Ovary (tissue), 9 donors: ENCODE data around the gene RD3L. TPM values are rescaled to one million over a fixed set of nuclear protein-coding genes. Genes with fewer than 3 reads are reported as not detected.
"Not testable (repeated sequence)": the region's sequence is repeated elsewhere in the genome, so short reads cannot be mapped to it uniquely, and the experiment has no call there.

Source experiments
- DNase-seq, 5 donors: peaks; one replicate each; pipeline ENCODE4 v3.0.0-alpha.2; 2019 to 2020
- H3K27ac ChIP-seq, 2 donors: fragments of 200-600 bp; one replicate each; pipeline versions ENCODE4 v1.5.1 to v1.8.0; 2019 to 2022
- H3K27me3 ChIP-seq: fragments of 200-600 bp; one replicate; pipeline ENCODE4 v1.8.0; 2022
- H3K36me3 ChIP-seq: fragments of 200-600 bp; sonication (generic); one replicate; pipeline ENCODE4 v1.5.1; 2019
- H3K4me1 ChIP-seq: one replicate; pipeline ENCODE4 v1.8.1; 2013; ENCODE audit warnings: mild to moderate bottlenecking, moderate library complexity; ENCODE audit not compliant: insufficient read depth
- H3K4me3 ChIP-seq: fragments of 200-600 bp; sonication (generic); one replicate; pipeline ENCODE4 v1.5.1; 2017
- H3K9me3 ChIP-seq, 2 donors: fragments of 200-600 bp in 1 of 2; sonication (generic) in 1 of 2; one replicate each; pipeline versions ENCODE4 v1.5.1 to v1.8.1; 2013 to 2019; ENCODE audit warnings: mild to moderate bottlenecking in 1 of 2, moderate library complexity in 1 of 2
- EP300 ChIP-seq: sonication (generic); formaldehyde crosslinking; IDR thresholded peaks from one replicate; pipeline ENCODE4 v1.6.1; 2017; ENCODE audit warnings: antibody characterized with exemption
- POLR2A ChIP-seq: fragments of 450-650 bp; IDR thresholded peaks from one replicate; pipeline ENCODE4 v1.6.1; 2017; ENCODE audit warnings: antibody characterized with exemption, mild to moderate bottlenecking, moderate library complexity
- WGBS, 3 donors: extraction: QIAGEN DNeasy Blood & Tissue Kit in 1 of 3; methylation state at CpG; one replicate each; pipeline versions ENCODE4 v1.1.5 to v1.1.7; 2013 to 2017; 5-methylcytosine and 5-hydroxymethylcytosine counted together
- intact Hi-C, 4 donors: fragments of 100-400 bp; cut with DNase I; formaldehyde crosslinking; loops; one replicate each; pipeline versions ENCODE4 v1.11.0 to v1.15.1; 2022 to 2023
- polyA plus RNA-seq, 2 donors: library from polyadenylated mRNA; stranded (reverse); fragments of 200-250 nt in 1 of 2; fragments of 350-450 nt in 1 of 2; fragmentation: Illumina TruSeq in 1 of 2; extraction: RNeasy Lipid Tissue Mini Kit (QIAGEN cat#74804) in 1 of 2; gene quantifications; one replicate each; pipeline ENCODE4 v1.2.3, GENCODE V29; 2013 to 2014
- total RNA-seq, 7 donors: library from RNA; depleted of rRNA in 2 of 7; stranded (reverse); fragments of >200 nt in 2 of 7; fragmentation: NEBNext Ultra II Directional in 3 of 7; extraction: Animal tissue kit (Norgen Biotek cat#: 25700) in 3 of 7; gene quantifications; one replicate each; pipeline versions ENCODE4 v1.1.0 to v1.2.4, GENCODE V29; 2016 to 2023
- TF ChIP-seq, protein P1 (sequence below), 3 donors: fragments of 450-650 bp in 2 of 3; fragments of 200-600 bp in 1 of 3; IDR thresholded peaks; one replicate each; pipeline versions ENCODE4 v1.5.1 to v1.8.0; 2016 to 2022; ENCODE audit warnings: antibody characterized with exemption in 3 of 3, mild to moderate bottlenecking in 1 of 3
- donor health status: DM: no; HTN: no; CAD: no; lungs with moderate emphysema.
- donor health status: DM: no; HTN: no; CAD: no.
- donor health status: Bipolar disorder and iron deficiency.
- donor health status: DM: yes; HTN: yes; CAD: no.
- donor health status: DM: no; HTN: no; CAD: no.
- donor health status: DM: yes; HTN: yes; CAD: no.

The RD3L gene
- total and polyA plus RNA-seq, 9 donors: not detected

GRCh38 chr14:103925316-103925715 is 17.0 kb downstream of the RD3L start:
- intact Hi-C loops: no loop called here
- 79 to 81% (median 79%) methylated on average over 5 of the region's 5 CpGs for WGBS, 3 donors
- TF ChIP-seq, protein P1, sequence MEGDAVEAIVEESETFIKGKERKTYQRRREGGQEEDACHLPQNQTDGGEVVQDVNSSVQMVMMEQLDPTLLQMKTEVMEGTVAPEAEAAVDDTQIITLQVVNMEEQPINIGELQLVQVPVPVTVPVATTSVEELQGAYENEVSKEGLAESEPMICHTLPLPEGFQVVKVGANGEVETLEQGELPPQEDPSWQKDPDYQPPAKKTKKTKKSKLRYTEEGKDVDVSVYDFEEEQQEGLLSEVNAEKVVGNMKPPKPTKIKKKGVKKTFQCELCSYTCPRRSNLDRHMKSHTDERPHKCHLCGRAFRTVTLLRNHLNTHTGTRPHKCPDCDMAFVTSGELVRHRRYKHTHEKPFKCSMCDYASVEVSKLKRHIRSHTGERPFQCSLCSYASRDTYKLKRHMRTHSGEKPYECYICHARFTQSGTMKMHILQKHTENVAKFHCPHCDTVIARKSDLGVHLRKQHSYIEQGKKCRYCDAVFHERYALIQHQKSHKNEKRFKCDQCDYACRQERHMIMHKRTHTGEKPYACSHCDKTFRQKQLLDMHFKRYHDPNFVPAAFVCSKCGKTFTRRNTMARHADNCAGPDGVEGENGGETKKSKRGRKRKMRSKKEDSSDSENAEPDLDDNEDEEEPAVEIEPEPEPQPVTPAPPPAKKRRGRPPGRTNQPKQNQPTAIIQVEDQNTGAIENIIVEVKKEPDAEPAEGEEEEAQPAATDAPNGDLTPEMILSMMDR (IDR thresholded peaks at IDR 0.05): no peak
- TF ChIP-seq POLR2A (no peak), EP300 (no peak)
- H3K4me3 ChIP-seq: no peak overlapping the region
- no peaks in the 10 kb centered on the region for H3K36me3 ChIP-seq
- peaks cover 3% of the 10 kb centered on the region for H3K4me1 ChIP-seq
- no peak overlapping the region for H3K27ac ChIP-seq
- no peak for DNase-seq
- H3K9me3 ChIP-seq: no peaks in the 10 kb centered on the region
- H3K27me3 ChIP-seq: no peaks in the 10 kb centered on the region

DNA sequence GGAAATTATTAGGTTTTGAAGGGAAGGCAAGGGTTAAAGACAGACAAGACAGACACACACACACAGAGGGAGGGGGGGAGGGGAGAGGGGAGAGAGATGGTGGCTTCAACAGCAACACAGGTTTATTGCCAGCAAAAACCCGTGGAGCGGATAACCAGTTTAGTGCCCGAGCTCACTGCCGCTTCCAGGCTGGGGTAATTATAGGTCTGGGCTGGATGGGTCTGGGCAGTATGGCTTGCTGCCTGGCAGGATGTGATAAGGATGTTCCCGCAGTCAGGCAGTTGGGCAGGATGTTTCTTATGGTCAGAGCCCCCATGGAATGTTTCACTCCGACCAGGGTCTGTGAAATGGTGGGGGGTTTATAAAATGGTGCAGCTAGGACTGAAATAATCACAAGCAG is 18.5 kb downstream of the RD3L start:
- Histone ChIP-seq H3K4me1 (peaks cover 8% of the 10 kb centered on the region), H3K27ac (no peak overlapping the region), H3K27me3 (no peaks in the 10 kb centered on the region), H3K4me3 (no peak overlapping the region), H3K9me3 (no peaks in the 10 kb centered on the region), H3K36me3 (no peaks in the 10 kb centered on the region)
- intact Hi-C loops: no loop called here
- DNase-seq: no peak
- TF ChIP-seq, protein P1 (IDR thresholded peaks at IDR 0.05): no peak
- TF ChIP-seq EP300: no peak
- no peak for TF ChIP-seq POLR2A
- 2 to 3% (median 3%) methylated on average over 6 of the region's 6 CpGs for WGBS, 3 donors

- 58 to 75% (median 68%) methylated on average over 12 of the region's 12 CpGs for WGBS, 3 donors
- H3K27me3 ChIP-seq, H3K9me3 ChIP-seq, intact Hi-C loops, H3K27ac ChIP-seq, DNase-seq, H3K36me3 ChIP-seq, H3K4me1 ChIP-seq: not testable (repeated sequence)
- H3K4me3 ChIP-seq: peak overlapping the region; percentile 79
Measured at GRCh38 chr14:103921855-103922200, 20.5 kb downstream of the RD3L start.

- no peaks in the 10 kb centered on the region for H3K36me3 ChIP-seq
Measured at GRCh38 chr14:103920981-103921854, 21.1 kb downstream of the RD3L start.

More at GRCh38 chr14:103920981-103921854, 21.1 kb downstream of the RD3L start:
- H3K27ac ChIP-seq: peak overlapping the region in 1 of 2 donors; percentile 19
- intact Hi-C loops: no loop called here
- DNase-seq: peak; percentile 88 to 94 (median 91)
- no peak for TF ChIP-seq EP300
- TF ChIP-seq POLR2A: peak; percentile 48
- TF ChIP-seq, protein P1 (IDR thresholded peaks at IDR 0.05): peak; percentile 92 to 99 (median 97)
- WGBS, 3 donors: 0 to 1% (median 0%) methylated on average over 56 to 58 of the region's 58 CpGs
- peak overlapping the region; percentile 79 for H3K4me3 ChIP-seq
- no peaks in the 10 kb centered on the region for H3K9me3 ChIP-seq
- peaks cover 8% of the 10 kb centered on the region for H3K4me1 ChIP-seq
- H3K27me3 ChIP-seq: no peaks in the 10 kb centered on the region
